Stimulated activated effector memory CD8-positive, alpha-beta T cell treated with anti-CD3 and anti-CD28 coated beads, Interleukin-12 subunit alpha, Interleukin-12 subunit beta, amount 100 ng/mL, for 72 hours (primary cell): ENCODE data around the gene PRDM7.

ENCODE experiments used
- ATAC-seq: fragments of 150-1000 bp; cut with Tn5 transposase; 2 replicates; pipeline ENCODE4 v1.10.0; 2021
- DNase-seq, 2 donors: peaks; one replicate each; pipeline ENCODE4 v3.0.0; 2021 to 2022; ENCODE audit warnings: low spot score in 2 of 2
- H3K27ac Mint-ChIP-seq: one replicate; pipeline ENCODE4 v1.8.0; 2022; ENCODE audit warnings: mild to moderate bottlenecking, mixed read lengths
- H3K36me3 Mint-ChIP-seq: one replicate; pipeline ENCODE4 v1.8.0; 2022; ENCODE audit warnings: mild to moderate bottlenecking, mixed read lengths
- H3K4me1 Mint-ChIP-seq: one replicate; pipeline ENCODE4 v1.8.0; 2022; ENCODE audit warnings: mixed read lengths
- H3K4me3 Mint-ChIP-seq: one replicate; pipeline ENCODE4 v1.8.0; 2022; ENCODE audit warnings: mild to moderate bottlenecking, mixed read lengths
- H3K9me3 Mint-ChIP-seq: one replicate; pipeline ENCODE4 v1.8.0; 2022; ENCODE audit warnings: mixed read lengths

PRDM7 gene

DNA sequence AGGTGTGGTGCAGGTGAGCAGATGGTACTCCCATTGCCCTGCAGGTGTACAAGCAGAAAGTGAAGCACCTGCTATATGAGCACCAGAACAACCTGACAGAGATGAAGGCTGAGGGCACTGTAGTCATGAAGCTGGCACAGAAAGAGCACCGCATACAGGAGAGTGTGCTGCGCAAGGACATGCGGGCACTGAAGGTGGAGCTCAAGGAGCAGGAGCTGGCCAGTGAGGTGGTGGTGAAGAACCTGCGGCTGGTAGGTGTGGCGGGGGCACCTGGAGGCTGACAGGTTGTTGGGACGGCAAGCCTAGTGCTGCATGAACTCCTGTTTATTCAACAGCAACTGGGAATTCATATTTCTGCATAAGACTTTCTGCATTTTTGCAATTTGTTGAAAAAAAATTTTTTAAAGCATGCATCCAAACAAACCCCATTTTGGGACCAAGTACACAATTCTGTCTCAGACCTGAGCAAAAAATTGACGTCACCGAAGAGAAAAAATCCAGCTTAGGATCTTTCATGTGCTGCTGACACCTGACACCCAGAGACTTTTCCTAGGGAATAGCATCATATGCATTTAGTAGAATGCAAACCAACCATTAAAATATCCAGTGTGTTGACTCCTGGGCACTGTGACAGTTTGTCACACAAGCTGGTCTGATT lies 44.3 kb downstream of the PRDM7 start:
- DNase-seq (no peak), ATAC-seq (peak; percentile 38)
- H3K4me1 Mint-ChIP-seq, result peaks cover 17% of the 10 kb centered on the region
- H3K27ac Mint-ChIP-seq, result peak overlapping the region; percentile 99
- peak overlapping the region; percentile 51 for H3K4me3 Mint-ChIP-seq
- peaks cover 32% of the 10 kb centered on the region for H3K36me3 Mint-ChIP-seq
- peaks cover 3% of the 10 kb centered on the region for H3K9me3 Mint-ChIP-seq

DNA sequence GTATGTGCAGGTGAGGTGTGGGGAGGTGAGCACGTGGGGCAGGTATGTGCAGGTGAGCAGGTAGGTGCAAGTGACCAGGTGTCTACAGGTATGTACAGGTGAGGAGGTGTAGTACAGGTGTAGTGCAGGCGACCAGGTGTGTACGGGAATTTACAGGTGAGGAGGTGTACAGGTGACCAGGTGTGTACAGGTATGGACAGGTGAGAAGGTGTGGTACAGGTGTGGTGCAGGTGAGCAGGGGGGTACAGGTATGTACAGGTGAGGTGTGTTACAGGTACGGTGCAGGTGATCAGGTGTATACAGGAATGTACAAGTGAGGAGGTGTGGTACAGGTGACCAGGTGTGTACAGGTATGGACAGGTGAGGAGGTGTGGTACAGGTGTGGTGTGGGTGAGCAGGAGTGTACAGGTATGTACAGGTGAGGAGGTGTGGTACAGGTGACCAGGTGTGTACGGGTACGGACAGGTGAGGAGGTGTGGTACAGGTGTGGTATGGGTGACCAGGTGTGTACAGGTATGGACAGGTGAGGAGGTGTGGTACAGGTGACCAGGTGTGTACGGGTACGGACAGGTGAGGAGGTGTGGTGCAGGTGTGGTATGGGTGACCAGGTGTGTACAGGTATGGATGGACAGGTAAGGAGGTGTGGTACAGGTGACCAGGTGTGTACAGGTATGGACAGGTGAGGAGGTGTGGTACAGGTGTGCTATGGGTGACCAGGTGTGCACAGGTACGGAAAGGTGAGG lies 45.0 kb downstream of the PRDM7 start:
- ATAC-seq (peak; percentile 36), DNase-seq (no peak)
- Mint-ChIP-seq H3K4me1 (peaks cover 17% of the 10 kb centered on the region), H3K36me3 (peaks cover 32% of the 10 kb centered on the region), H3K4me3 (peak overlapping the region; percentile 51), H3K9me3 (peaks cover 3% of the 10 kb centered on the region), H3K27ac (peak overlapping the region; percentile 99)

DNA sequence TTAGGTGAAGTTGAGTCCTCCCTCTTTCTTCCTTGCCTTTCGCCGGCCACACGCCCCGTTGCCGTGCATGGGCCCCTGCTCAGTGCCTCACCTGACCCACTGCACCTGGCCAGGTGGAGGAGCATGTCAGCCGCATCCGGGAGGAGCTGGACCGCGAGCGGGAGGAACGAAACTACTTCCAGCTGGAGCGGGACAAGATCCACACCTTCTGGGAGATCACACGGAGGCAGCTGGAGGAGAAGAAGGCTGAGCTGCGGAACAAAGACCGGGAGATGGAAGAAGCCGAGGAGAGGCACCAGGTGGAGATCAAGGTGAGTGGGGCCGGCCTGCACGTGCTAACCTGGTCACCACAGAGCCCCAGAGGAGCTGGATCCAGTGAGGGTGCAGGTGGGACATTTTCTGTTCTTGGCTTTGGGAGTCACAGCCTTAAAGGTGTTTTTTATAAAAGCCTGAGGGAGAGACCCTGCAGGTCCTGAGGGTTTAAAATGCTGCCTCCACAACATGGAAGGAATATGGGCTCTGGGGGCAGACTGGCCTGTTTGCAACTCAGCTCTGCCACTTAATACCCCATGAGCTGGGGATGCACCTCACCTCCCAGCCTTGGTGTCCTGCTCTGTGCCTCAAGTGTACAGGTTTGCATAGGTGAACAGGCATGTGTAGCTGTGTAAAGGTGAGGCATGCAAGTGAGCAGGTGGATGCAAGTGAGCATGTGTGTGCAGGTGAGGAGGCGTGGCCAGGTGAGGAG lies 45.8 kb downstream of the PRDM7 start:
- peak overlapping the region; percentile 51 for H3K4me3 Mint-ChIP-seq
- peaks cover 3% of the 10 kb centered on the region for H3K9me3 Mint-ChIP-seq
- peak; percentile 49 for ATAC-seq

DNA sequence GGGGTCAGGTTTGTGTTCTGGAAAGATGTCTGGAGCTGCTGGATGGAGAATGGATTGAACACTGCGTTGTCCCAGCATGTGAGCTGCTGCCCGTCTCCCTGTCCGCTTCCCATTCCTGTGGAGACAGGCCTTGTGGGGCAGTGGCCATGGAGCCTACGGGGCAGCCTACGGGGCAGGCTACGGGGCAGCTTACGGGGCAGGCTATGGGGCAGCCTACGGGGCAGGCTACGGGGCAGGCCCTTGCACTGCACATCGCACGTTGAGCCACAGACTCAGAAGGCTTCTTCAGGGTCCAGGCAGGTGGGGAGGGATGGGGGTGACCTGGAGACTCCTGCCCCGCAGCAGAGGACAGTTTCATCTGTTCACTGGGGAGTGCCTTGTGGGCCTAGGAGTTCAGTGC lies 48.1 kb downstream of the PRDM7 start:
- ATAC-seq (no peak), DNase-seq (no peak)
- Mint-ChIP-seq H3K4me1 (peaks cover 24% of the 10 kb centered on the region), H3K36me3 (peaks cover 26% of the 10 kb centered on the region), H3K9me3 (peaks cover 3% of the 10 kb centered on the region), H3K27ac (no peak overlapping the region), H3K4me3 (no peak overlapping the region)

More for the DNA sequence above, 45.8 kb downstream of the PRDM7 start:
- H3K4me1 Mint-ChIP-seq, result peaks cover 18% of the 10 kb centered on the region
- DNase-seq, result no peak
- peak overlapping the region; percentile 99 for H3K27ac Mint-ChIP-seq
- H3K36me3 Mint-ChIP-seq, result peaks cover 32% of the 10 kb centered on the region

DNA sequence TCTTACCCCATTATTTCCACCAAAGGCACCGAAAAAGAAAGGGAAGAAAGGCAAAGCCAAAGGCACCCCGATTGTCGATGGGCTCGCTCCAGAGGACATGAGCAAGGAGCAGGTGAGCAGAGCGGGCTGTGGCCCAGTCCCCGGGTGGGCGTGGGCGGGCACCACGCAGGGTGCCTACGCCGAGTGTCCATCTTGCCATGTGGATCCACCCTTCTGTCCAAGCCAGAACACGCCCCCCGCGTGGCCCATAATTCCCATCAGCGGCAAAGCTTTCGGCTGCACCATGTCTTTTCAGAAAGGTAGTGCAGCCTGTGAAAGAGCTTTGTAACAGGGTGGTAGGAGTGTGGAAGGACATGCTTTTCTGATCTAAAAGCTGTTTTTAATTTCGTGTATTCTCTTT lies 49.5 kb downstream of the PRDM7 start:
- Mint-ChIP-seq H3K27ac (no peak overlapping the region), H3K9me3 (peaks cover 3% of the 10 kb centered on the region), H3K4me3 (no peak overlapping the region), H3K36me3 (peaks cover 21% of the 10 kb centered on the region), H3K4me1 (peaks cover 29% of the 10 kb centered on the region)
- no peak for DNase-seq
- no peak for ATAC-seq

DNA sequence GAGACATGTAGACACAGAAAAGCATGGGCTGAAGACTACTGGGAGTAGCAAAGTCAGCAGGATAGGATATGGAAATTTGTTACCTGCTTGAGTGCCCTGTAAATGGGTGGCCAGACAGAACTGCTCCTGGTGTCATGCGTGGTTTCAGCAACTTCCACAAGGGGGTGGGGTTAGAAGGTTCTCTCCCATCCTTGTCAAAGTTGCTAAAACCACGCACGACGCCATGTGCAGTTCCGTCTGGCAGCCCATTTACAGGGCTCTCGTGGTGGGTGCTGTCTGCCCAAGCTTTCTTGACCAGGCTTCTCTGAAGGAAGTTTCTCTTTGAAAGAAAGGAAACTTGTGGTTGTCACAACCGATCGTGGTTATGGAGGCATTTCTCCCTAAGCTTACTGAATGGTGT lies 51.0 kb downstream of the PRDM7 start:
- no peak overlapping the region for H3K4me3 Mint-ChIP-seq
- no peaks in the 10 kb centered on the region for H3K9me3 Mint-ChIP-seq
- ATAC-seq (peak; percentile 20), DNase-seq (no peak)
- H3K27ac Mint-ChIP-seq, result no peak overlapping the region
- H3K4me1 Mint-ChIP-seq, result peaks cover 26% of the 10 kb centered on the region
- peaks cover 6% of the 10 kb centered on the region for H3K36me3 Mint-ChIP-seq

DNA sequence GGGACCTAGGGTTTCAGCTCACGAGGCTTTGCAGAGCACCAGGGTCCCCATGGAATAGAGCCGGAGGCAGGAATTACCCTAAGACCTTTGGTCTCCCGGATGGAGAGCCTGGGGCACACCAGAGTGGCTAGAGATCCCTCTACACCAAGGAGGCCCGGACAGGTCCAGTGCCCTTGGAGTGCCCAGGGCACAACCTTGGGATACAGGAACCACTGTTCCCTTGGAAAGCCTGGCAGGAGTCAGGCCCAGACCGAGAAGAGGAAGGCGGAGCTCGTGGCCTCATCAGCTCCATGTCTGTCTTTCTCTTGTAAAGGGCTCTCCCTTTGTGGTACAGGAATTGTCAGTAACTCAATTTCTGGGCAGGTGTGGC lies 54.1 kb downstream of the PRDM7 start:
- Mint-ChIP-seq H3K4me3 (peak overlapping the region; percentile 66), H3K9me3 (no peaks in the 10 kb centered on the region), H3K4me1 (peaks cover 30% of the 10 kb centered on the region), H3K36me3 (no peaks in the 10 kb centered on the region), H3K27ac (peak overlapping the region; percentile 60)
- no peak for DNase-seq
- no peak for ATAC-seq

DNA sequence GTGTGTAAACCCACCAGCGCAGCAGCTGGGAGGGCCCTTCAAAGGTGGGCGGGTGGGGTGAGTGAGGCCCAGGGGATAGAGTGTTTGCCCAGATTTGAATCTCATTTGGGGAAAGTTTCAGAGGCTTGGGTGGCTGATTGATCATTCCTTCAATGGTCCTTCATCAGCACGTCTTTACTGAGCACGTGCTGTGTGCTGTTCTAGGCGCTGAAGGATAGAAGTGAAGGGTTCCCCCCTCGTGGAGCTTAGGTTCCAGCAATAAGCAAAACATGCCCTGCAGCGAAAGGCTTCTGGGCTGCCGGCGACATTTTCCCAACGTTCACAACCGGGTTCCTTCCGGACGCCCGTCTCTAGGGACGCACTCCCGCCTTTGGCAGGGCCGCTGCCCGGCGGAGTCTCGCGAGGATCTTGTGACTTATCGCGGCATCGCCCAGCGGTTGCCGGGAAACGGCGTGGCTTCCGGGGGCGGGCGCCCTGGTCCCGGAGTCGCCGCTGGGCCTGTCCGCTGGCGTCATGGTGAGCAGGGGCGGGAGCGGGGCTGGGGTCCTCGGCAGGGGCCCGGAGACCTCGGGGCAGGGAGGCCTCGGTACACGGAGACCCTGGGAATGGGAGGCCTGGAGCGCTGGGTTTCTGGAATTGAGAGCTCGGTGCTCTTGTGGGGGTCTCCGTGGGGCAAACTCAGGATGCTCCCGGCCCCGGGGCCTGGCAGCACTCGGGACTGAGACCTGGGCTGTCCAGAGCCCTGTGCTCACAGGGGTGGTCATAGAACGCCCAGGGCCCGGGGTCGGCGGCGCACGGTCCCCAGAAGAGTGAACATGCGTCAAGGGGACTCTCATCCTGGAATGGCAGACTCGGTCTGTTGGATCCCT lies 54.7 kb downstream of the PRDM7 start:
- peaks cover 30% of the 10 kb centered on the region for H3K4me1 Mint-ChIP-seq
- no peaks in the 10 kb centered on the region for H3K36me3 Mint-ChIP-seq
- H3K4me3 Mint-ChIP-seq, result peak overlapping the region; percentile 66
- H3K9me3 Mint-ChIP-seq, result no peaks in the 10 kb centered on the region
- ATAC-seq, result peak; percentile 88
- peak; percentile 84 to 92 for DNase-seq
- H3K27ac Mint-ChIP-seq, result peak overlapping the region; percentile 60

DNA sequence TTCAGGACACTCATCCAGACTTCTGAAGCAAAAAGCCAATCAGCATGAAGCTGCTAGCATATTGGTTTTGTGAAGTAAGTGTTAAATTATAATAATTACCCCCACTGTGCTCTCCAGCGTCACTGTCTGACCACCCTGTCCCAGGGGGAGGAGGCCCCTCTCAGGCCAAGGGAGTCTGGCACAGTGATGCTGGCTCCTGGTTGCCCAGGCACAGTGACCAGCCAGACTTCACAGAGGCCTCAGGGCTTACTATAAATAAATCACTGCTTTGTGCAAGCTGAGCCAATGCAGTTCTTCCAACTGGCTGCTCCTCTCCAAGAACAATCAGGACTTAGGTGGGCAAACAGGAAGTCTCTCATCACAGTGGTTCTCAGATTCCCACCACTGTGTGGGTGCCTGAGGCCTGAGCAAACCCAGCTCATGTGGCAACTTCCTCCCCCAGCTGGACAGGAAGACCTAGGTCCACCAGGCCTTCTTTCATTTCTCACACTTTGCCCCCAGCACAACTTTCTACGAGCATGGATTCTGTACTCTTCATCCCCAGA lies 56.2 kb downstream of the PRDM7 start:
- Mint-ChIP-seq H3K36me3 (no peaks in the 10 kb centered on the region), H3K4me3 (peak overlapping the region; percentile 66), H3K27ac (no peak overlapping the region), H3K9me3 (no peaks in the 10 kb centered on the region), H3K4me1 (peaks cover 25% of the 10 kb centered on the region)
- DNase-seq (no peak), ATAC-seq (no peak)

DNA sequence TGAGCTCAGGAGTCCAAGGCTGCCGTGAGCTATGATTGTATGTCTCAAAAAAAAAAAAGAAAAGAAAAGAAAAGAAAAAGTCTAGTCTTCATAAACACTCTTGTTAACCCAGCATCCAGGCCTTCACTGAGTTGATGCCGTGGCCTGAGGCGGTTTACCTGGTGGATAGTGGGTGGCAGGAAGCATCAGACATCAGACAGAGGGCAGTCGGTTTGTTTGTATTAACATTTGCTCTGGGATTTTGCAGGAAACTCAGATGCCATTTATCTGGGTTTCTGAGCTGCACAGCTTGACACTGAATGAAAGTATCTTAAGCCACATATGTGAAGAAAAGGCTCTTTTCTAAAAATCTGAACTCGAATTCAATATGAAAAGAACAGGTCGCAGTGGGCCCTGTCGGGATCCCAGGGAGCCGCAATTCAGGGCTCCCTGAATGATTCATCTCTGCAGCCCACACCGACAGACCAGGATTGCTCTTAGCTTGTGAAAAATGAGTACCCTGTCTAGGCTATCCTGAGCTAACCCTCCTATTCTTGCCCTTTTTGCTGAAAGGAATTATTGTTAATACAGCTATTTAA lies 56.8 kb downstream of the PRDM7 start:
- peak overlapping the region; percentile 59 for H3K4me3 Mint-ChIP-seq
- ATAC-seq (no peak), DNase-seq (no peak)
- peaks cover 23% of the 10 kb centered on the region for H3K4me1 Mint-ChIP-seq
- no peak overlapping the region for H3K27ac Mint-ChIP-seq
- no peaks in the 10 kb centered on the region for H3K9me3 Mint-ChIP-seq
- H3K36me3 Mint-ChIP-seq, result no peaks in the 10 kb centered on the region

DNA sequence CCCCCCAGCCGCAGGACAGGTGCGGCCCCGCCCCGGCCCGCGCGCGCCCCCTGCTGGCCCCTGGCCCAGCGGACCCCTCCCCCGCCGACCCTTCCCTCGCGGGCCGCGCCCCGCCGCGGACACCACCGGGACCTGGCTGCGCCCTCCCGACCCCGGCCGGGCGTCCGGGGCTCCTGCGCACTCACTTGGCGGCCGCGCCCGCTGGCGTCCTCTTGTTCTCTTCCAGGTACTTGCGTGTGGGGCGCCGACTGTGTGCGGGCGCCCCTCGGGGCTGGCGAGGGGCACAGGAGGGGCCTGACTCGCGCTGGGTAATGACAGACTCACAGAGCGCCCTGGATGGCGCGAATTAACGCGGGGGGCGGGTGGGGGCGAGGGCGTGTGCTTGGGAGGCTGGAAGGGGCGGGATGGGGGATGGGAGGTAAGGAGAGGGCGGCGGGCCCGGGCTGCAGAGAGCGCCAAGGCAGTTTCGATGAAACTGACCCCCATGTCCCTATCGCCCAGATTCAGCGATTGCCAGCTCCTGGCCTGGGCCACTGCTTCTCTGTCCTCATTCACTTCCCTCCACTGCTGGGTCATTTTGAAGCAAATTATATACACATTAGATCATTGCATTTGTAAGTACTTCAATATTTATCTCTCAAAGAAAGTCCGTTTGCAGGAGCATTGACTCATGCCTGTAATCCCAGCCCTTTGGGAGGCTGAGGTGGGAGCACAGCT lies 57.4 kb downstream of the PRDM7 start:
- no peaks in the 10 kb centered on the region for H3K9me3 Mint-ChIP-seq
- peak overlapping the region; percentile 59 for H3K4me3 Mint-ChIP-seq
- DNase-seq, result no peak
- peak; percentile 43 for ATAC-seq
- H3K27ac Mint-ChIP-seq, result no peak overlapping the region
- H3K36me3 Mint-ChIP-seq, result no peaks in the 10 kb centered on the region
- peaks cover 23% of the 10 kb centered on the region for H3K4me1 Mint-ChIP-seq

DNA sequence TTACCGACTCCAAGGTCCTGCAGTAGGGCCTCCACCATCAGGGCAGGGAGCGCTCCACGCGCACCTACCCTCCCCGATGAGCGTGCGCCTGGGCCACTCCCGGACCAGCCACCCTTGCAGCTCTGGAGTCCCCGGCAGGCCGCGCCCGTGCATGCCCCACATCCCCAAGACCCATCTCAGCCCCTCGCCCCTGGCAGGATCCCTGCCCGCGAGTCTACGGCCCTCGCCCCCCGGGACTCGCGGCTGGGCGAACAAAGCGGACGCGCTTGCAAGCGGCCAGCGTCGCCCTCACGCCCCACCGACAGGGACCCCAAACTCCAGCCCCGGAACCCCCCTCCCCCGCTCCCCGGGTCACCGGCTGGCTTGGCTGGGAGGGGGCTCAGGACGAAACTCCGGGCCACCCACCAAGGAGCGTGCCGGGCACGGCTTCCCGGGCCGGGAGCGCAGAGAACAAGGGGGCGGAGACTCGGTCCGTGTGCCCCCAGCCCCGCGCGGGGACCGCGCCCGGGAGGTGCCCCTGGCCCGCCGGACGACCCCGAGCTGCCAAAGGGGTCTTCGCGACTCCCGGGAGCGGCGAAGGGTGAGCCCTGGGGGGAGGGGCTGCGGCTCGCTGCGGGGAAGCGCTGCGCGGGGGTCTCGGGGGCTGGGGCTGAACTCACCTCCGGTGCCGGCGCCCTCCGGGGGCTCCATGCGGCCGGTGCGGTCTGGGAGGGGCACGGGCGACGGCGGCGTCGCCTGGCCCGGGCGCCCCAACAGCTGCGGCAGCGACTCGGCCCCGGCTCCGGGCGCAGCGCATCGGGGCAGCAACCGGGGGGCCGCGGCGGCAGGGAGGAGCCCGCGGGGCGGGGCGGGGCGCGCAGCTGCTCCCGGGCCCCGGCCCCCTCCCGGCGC lies 58.2 kb downstream of the PRDM7 start, which contains the start of gene DBNDD1:
Gene DBNDD1 (minus strand): TSS at position 805 of the 891 bp plus-strand sequence. CDS start 115 bp downstream, at position 690.
- no peak within 1 kb of the TSS for H3K27ac Mint-ChIP-seq
- H3K4me1 Mint-ChIP-seq, result peaks cover 23% of the 10 kb centered on the region
- H3K9me3 Mint-ChIP-seq, result no peaks in the 10 kb centered on the region
- ATAC-seq (no peak), DNase-seq (no peak)
- H3K36me3 Mint-ChIP-seq, result no peaks in the 10 kb centered on the region
- peak within 1 kb of the TSS; percentile 59 for H3K4me3 Mint-ChIP-seq

DNA sequence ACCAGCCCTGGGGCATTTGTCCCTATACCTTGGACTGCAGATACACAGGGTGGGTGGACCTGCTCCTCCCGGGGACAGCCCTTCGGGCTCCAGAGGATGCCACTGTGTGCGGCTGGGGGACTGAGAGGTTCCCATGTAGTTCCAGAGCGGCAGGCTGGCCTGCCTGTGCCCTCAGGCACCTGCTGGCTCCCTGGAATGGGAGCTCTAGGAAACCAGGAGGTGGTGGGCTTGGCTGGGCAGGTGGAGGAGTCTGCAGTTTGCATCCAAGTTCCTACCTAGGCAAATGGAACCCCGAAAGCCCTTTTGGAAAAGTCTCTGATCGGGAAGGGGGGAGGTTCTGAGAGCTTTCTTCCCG lies 58.9 kb downstream of the PRDM7 start:
- H3K9me3 Mint-ChIP-seq, result no peaks in the 10 kb centered on the region
- DNase-seq (no peak), ATAC-seq (no peak)
- no peaks in the 10 kb centered on the region for H3K36me3 Mint-ChIP-seq
- H3K27ac Mint-ChIP-seq, result no peak overlapping the region
- peaks cover 26% of the 10 kb centered on the region for H3K4me1 Mint-ChIP-seq
- peak overlapping the region; percentile 52 for H3K4me3 Mint-ChIP-seq
